Activated naive CD8-positive, alpha-beta T cell treated with anti-CD3 and anti-CD28 coated beads for 36 hours (primary cell): Measurements from ENCODE around the gene PFKM. TPM values are rescaled to one million over a fixed set of nuclear protein-coding genes. Genes with fewer than 3 reads are reported as not detected.
A peak's percentile ranks its signal among the peaks of the same experiment; 100 is the strongest.
"Not testable (repeated sequence)": the region's sequence is repeated elsewhere in the genome, so short reads cannot be mapped to it uniquely, and the experiment has no call there.

Experiments
- DNase-seq: peaks from one replicate; pipeline ENCODE4 v3.0.0; 2021
- H3K27ac Mint-ChIP-seq: one replicate; pipeline ENCODE4 v1.8.0; 2022; ENCODE audit warnings: mild to moderate bottlenecking, moderate library complexity, mixed read lengths
- H3K27me3 Mint-ChIP-seq: one replicate; pipeline ENCODE4 v1.8.0; 2022; ENCODE audit warnings: mild to moderate bottlenecking, mixed read lengths
- H3K36me3 Mint-ChIP-seq: one replicate; pipeline ENCODE4 v1.8.0; 2021; ENCODE audit warnings: mild to moderate bottlenecking, mixed read lengths
- H3K4me1 Mint-ChIP-seq: one replicate; pipeline ENCODE4 v1.8.0; 2021; ENCODE audit warnings: mixed read lengths
- H3K4me3 Mint-ChIP-seq: one replicate; pipeline ENCODE4 v1.8.0; 2022; ENCODE audit warnings: mild to moderate bottlenecking, moderate library complexity, mixed read lengths
- H3K9me3 Mint-ChIP-seq: one replicate; pipeline ENCODE4 v1.8.0; 2022; ENCODE audit warnings: mixed read lengths
- total RNA-seq, 2 experiments: library from RNA; stranded (reverse); gene quantifications; one replicate each; pipeline ENCODE4 v1.2.3, GENCODE V29; 2021

The PFKM gene
- total RNA-seq, 2 experiments from 2014 or later, result 65.4 to 67.7 TPM

DNA sequence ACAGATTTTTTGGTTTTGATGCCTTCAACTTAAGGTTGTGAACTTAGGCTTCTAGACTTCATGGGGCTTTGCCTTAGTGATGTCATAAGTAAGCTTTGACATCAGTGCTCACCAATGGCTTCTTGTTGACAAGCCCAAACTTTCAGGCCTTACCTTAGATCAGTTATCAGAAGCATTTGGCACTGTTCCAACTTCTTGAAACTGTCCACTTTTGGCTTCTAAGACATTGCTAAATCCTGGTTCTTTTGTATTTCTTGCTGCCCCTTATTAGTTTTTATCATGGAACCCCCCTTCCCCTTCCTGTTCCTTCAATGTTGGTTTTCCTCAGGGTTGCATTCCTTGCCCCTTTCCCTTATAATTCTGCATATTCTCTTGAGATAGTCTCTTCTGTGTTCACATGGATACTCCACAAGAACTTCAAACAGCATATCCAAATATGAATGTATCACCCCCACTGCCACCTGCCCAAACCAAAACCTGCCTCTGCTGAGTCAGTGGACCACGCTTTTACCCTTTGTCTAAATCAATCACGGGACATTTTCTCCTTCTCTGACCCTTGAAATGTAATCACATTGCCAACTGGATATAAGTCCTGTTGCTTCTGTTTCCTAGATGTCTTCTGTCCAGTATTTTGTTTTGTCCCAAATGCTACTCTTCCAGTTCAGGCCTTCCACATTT, 7.9 kb downstream of the PFKM start:
- Mint-ChIP-seq H3K4me3 (no peak overlapping the region), H3K9me3 (no peaks in the 10 kb centered on the region), H3K4me1 (no peaks in the 10 kb centered on the region), H3K27me3 (no peaks in the 10 kb centered on the region), H3K36me3 (peaks cover 30% of the 10 kb centered on the region), H3K27ac (no peak overlapping the region)
- no peak for DNase-seq

DNA sequence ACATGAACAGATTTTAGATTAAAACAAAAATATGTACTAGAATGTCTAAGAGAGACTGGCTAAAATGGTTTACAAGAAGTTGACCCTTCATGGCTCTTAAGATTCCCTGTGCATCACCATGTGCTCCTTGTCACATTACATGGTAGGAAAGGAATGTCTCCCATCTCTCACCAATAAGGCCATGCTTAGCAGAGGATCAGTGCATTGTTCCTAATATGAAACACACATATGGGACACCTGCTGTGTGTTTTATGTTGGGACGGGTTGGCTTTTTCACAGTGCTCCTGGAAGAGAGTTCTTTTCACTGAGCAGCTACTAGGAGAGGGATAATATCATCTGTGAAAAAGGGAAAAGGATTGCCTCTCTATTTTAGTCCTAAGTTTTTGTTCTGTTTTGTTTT, 9.6 kb downstream of the PFKM start:
- no peak overlapping the region for H3K4me3 Mint-ChIP-seq
- peaks cover 29% of the 10 kb centered on the region for H3K36me3 Mint-ChIP-seq

GRCh38 chr12:48129376-48129775, 10.2 kb downstream of the PFKM start:
- no peak for DNase-seq
- no peak overlapping the region for H3K4me3 Mint-ChIP-seq
- H3K27me3 Mint-ChIP-seq, result no peaks in the 10 kb centered on the region
- peaks cover 29% of the 10 kb centered on the region for H3K36me3 Mint-ChIP-seq
- no peaks in the 10 kb centered on the region for H3K9me3 Mint-ChIP-seq
- H3K4me1 Mint-ChIP-seq, result no peaks in the 10 kb centered on the region
- no peak overlapping the region for H3K27ac Mint-ChIP-seq

More for the DNA sequence above, 9.6 kb downstream of the PFKM start:
- no peaks in the 10 kb centered on the region for H3K27me3 Mint-ChIP-seq
- no peak overlapping the region for H3K27ac Mint-ChIP-seq
- no peaks in the 10 kb centered on the region for H3K9me3 Mint-ChIP-seq
- DNase-seq, result no peak
- no peaks in the 10 kb centered on the region for H3K4me1 Mint-ChIP-seq

GRCh38 chr12:48131517-48131916, 12.4 kb downstream of the PFKM start:
- H3K36me3 Mint-ChIP-seq, result peaks cover 30% of the 10 kb centered on the region

GRCh38 chr12:48132826-48133225, 13.7 kb downstream of the PFKM start:
- H3K4me3 Mint-ChIP-seq, result no peak overlapping the region
- H3K27ac Mint-ChIP-seq, result no peak overlapping the region
- H3K9me3 Mint-ChIP-seq, result no peaks in the 10 kb centered on the region
- peaks cover 28% of the 10 kb centered on the region for H3K36me3 Mint-ChIP-seq
- H3K27me3 Mint-ChIP-seq, result no peaks in the 10 kb centered on the region
- no peak for DNase-seq
- no peaks in the 10 kb centered on the region for H3K4me1 Mint-ChIP-seq

More at GRCh38 chr12:48131517-48131916, 12.4 kb downstream of the PFKM start:
- no peak overlapping the region for H3K27ac Mint-ChIP-seq
- no peaks in the 10 kb centered on the region for H3K27me3 Mint-ChIP-seq
- no peak overlapping the region for H3K4me3 Mint-ChIP-seq
- H3K4me1 Mint-ChIP-seq, result no peaks in the 10 kb centered on the region
- no peaks in the 10 kb centered on the region for H3K9me3 Mint-ChIP-seq
- DNase-seq, result no peak

GRCh38 chr12:48135027-48135426, 15.9 kb downstream of the PFKM start:
- Mint-ChIP-seq H3K9me3 (no peaks in the 10 kb centered on the region), H3K4me1 (no peaks in the 10 kb centered on the region), H3K36me3 (peaks cover 20% of the 10 kb centered on the region), H3K27ac (no peak overlapping the region), H3K4me3 (no peak overlapping the region), H3K27me3 (no peaks in the 10 kb centered on the region)
- no peak for DNase-seq

DNA sequence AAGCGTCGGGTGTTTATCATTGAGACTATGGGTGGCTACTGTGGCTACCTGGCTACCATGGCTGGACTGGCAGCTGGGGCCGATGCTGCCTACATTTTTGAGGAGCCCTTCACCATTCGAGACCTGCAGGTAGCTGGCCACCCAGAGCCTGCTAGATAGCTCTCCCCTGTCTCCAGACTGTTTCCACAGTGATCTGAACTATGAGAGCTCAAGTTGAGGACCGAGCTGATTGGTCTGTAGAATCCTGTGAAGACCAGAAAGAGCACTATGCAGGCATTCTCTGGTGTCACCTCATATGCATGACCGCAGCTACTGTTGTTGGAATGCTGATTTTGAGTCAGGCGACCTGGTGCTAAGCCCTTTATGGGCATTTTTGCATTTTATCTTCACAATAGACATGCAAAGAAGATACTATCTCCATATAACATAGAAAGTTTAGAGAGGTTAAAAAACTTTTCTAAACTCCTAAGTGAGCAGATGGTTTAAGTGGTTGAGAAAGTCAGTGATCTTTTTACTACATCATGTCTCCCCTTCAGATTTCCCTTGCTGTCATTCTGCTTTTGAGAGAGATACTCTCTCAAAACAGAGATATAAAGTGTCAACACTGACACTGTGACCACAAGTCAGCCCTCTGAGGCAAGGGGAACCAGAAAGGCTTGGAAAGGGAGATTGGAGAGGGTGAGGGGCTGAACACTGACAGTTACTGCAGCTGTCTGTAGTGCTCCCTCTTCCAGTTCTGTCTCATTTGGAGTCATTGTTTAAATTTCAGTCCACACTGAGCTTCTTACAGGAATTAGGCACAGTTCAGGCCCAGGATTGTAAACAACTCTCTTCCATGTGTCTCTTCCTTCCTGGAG, 23.9 kb downstream of the PFKM start:
- H3K4me3 Mint-ChIP-seq, result no peak overlapping the region
- no peaks in the 10 kb centered on the region for H3K27me3 Mint-ChIP-seq
- no peak for DNase-seq
- no peaks in the 10 kb centered on the region for H3K4me1 Mint-ChIP-seq
- H3K9me3 Mint-ChIP-seq, result no peaks in the 10 kb centered on the region
- peaks cover 13% of the 10 kb centered on the region for H3K36me3 Mint-ChIP-seq
- no peak overlapping the region for H3K27ac Mint-ChIP-seq

GRCh38 chr12:48143898-48144297, 24.7 kb downstream of the PFKM start:
- Mint-ChIP-seq H3K27me3 (no peaks in the 10 kb centered on the region), H3K4me3 (no peak overlapping the region), H3K9me3 (no peaks in the 10 kb centered on the region), H3K27ac (no peak overlapping the region), H3K36me3 (peaks cover 15% of the 10 kb centered on the region), H3K4me1 (no peaks in the 10 kb centered on the region)
- DNase-seq, result no peak

GRCh38 chr12:48145981-48146380, 26.8 kb downstream of the PFKM start:
- Mint-ChIP-seq H3K27me3 (no peaks in the 10 kb centered on the region), H3K27ac (no peak overlapping the region), H3K4me1 (peaks cover 3% of the 10 kb centered on the region), H3K9me3 (no peaks in the 10 kb centered on the region), H3K4me3 (no peak overlapping the region), H3K36me3 (peaks cover 19% of the 10 kb centered on the region)
- no peak for DNase-seq

- Mint-ChIP-seq H3K4me3 (no peak overlapping the region), H3K4me1 (peaks cover 5% of the 10 kb centered on the region), H3K9me3 (no peaks in the 10 kb centered on the region), H3K27me3 (no peaks in the 10 kb centered on the region), H3K36me3 (peaks cover 9% of the 10 kb centered on the region), H3K27ac (no peak overlapping the region)
- DNase-seq, result no peak
Observed at GRCh38 chr12:48151103-48151771, 32.1 kb downstream of the PFKM start.

DNA sequence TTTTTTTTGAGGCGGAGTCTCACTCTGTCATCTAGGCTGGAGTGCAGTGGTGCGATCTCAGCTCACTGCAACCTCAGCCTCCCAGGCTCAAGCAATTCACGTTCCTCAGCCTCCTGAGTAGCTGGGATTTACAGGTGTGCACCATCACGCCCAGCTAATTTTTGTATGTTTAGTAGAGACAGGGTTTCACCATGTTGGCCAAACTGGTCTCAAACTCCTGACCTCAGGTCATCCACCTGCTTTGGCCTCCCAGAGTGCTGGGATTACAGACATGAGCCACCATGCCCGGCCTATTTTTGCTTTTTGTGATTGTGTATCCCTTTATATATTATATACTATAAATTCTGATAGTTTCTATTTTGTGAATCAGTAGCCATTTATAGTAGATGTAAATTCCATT, 36.6 kb downstream of the PFKM start:
- H3K9me3 Mint-ChIP-seq, H3K27me3 Mint-ChIP-seq, DNase-seq, H3K36me3 Mint-ChIP-seq, H3K27ac Mint-ChIP-seq: not testable (repeated sequence)
- Mint-ChIP-seq H3K4me1 (peaks cover 26% of the 10 kb centered on the region), H3K4me3 (peak overlapping the region; percentile 94)

GRCh38 chr12:48156652-48157017, 37.5 kb downstream of the PFKM start:
- no peaks in the 10 kb centered on the region for H3K36me3 Mint-ChIP-seq
- H3K27ac Mint-ChIP-seq, result peak overlapping the region; percentile 94
- DNase-seq, result no peak
- H3K4me3 Mint-ChIP-seq, result peak overlapping the region; percentile 94
- H3K9me3 Mint-ChIP-seq, result no peaks in the 10 kb centered on the region
- peaks cover 28% of the 10 kb centered on the region for H3K4me1 Mint-ChIP-seq
- H3K27me3 Mint-ChIP-seq, result no peaks in the 10 kb centered on the region

DNA sequence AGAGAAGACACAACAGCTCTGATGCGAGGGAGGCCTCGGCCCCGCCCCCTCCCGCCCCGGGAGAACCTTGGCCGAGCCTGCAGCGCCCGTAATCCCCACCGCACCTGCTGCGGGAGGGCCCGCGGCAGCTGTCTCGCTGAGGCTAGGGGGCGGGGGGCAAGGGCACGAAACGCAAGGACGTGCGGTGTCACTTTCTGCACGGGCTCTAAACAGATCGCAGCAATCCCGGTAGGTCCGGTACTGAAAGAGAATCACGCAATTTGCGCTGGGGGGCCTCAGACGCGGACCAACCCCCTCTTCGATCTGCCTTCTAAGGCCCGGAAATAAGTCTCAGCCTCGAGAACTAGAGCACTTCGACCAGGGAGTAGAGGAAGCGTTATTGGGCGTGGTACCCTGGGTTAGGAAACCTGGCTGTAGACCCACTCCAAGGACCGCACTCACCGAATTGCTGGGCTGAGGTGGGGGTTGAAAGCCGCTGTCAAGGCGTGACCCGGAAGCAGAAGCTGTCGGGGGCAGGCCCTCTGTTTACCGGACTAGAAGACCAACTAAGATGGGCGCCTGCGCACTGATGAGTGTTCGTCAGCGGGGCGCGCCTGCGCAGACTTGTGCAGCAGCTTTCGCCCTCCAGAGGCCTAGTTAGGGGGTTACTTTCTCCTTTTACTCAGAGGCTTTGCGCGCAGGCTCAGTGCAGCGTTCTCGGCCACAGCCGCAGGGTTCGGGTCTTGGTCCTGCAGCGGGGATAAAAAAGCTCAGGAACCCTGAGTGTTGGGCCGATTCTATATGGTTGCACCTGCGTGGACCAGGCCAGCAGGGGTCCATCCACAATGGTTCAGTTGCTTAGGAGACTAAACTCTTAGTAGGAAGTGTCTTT, 38.1 kb downstream of the PFKM start, which contains the start of gene ASB8:
Gene ASB8 (minus strand): TSS at position 498 of the 871 bp plus-strand sequence. CDS start 4,019 bp downstream, outside the sequence.
- Mint-ChIP-seq H3K36me3 (no peaks in the 10 kb centered on the region), H3K27me3 (no peaks in the 10 kb centered on the region), H3K4me3 (peak within 1 kb of the TSS; percentile 94), H3K9me3 (no peaks in the 10 kb centered on the region), H3K27ac (peak within 1 kb of the TSS; percentile 94), H3K4me1 (peaks cover 28% of the 10 kb centered on the region)
- DNase-seq, result peak; percentile 98

GRCh38 chr12:48157889-48158370, 38.8 kb downstream of the PFKM start:
- DNase-seq, result peak; percentile 12
- Mint-ChIP-seq H3K9me3 (no peaks in the 10 kb centered on the region), H3K27ac (peak overlapping the region; percentile 94), H3K27me3 (no peaks in the 10 kb centered on the region), H3K36me3 (no peaks in the 10 kb centered on the region), H3K4me3 (peak overlapping the region; percentile 94), H3K4me1 (peaks cover 28% of the 10 kb centered on the region)
